BLaER1 treated with 17β-estradiol and CSF1 and Interleukin-3, amounts not matched to agents 10 nM and 100 nM (cell line): ENCODE data around the gene TNNT1.
A peak's percentile ranks its signal among the peaks of the same experiment; 100 is the strongest.
"Not testable (repeated sequence)": the region's sequence is repeated elsewhere in the genome, so short reads cannot be mapped to it uniquely, and the experiment has no call there.

ENCODE experiments used
- H3K27ac ChIP-seq, 11 experiments: shearing (Covaris generic); formaldehyde crosslinking; 2 replicates each; pipeline ENCODE4 v1.8.1; 2022
- H3K27me3 ChIP-seq, 11 experiments: shearing (Covaris generic); formaldehyde crosslinking; 2 replicates each; pipeline ENCODE4 v1.8.1; 2022
- H3K36me3 ChIP-seq, 11 experiments: shearing (Covaris generic); formaldehyde crosslinking; 2 replicates each; pipeline ENCODE4 v1.8.1; 2022
- H3K4me1 ChIP-seq, 10 experiments: shearing (Covaris generic); formaldehyde crosslinking; 2 replicates each; pipeline ENCODE4 v1.8.1; 2022
- H3K4me2 ChIP-seq, 11 experiments: shearing (Covaris generic); formaldehyde crosslinking; 2 replicates each; pipeline ENCODE4 v1.8.1; 2022
- H3K4me3 ChIP-seq, 10 experiments: shearing (Covaris generic); formaldehyde crosslinking; 2 replicates each; pipeline ENCODE4 v1.8.1; 2022
- H3K9ac ChIP-seq, 11 experiments: shearing (Covaris generic); formaldehyde crosslinking; 2 replicates each; pipeline ENCODE4 v1.8.1; 2022
- H3K9me3 ChIP-seq, 11 experiments: shearing (Covaris generic); formaldehyde crosslinking; replicated peaks in 1 of 11; 2 replicates each; pipeline ENCODE4 v1.8.1; 2022
- H4K20me1 ChIP-seq, 11 experiments: shearing (Covaris generic); formaldehyde crosslinking; 2 replicates each; pipeline ENCODE4 v1.8.1; 2022
- Cebpa-rat ChIP-seq, 11 experiments: shearing (Covaris generic); IDR thresholded peaks; 2 replicates each; pipeline ENCODE4 v1.8.1; 2022

TNNT1 gene

GRCh38 chr19:55112777-55113569 is 36.0 kb downstream of the TNNT1 start:
- no peaks in the 10 kb centered on the region for H3K27me3 ChIP-seq
- peak overlapping the region in 5 of 11 experiments; percentile 8 to 34 (median 25); a peak in 3 of 22 replicates for H3K27ac ChIP-seq
- peaks cover 30 to 38% (median 36%) of the 10 kb centered on the region in 10 experiments for H3K4me1 ChIP-seq
- H3K4me2 ChIP-seq: peak overlapping the region; percentile 33 to 99 (median 94); a peak in 21 of 22 replicates
- H3K9ac ChIP-seq: peak overlapping the region in 7 of 11 experiments; percentile 16 to 97 (median 53); a peak in 8 of 22 replicates
- no peak overlapping the region for H3K4me3 ChIP-seq
- H3K9me3 ChIP-seq: no peaks in the 10 kb centered on the region
- peaks cover 77 to 91% (median 88%) of the 10 kb centered on the region in 11 experiments for H4K20me1 ChIP-seq
- no peak for TF ChIP-seq Cebpa-rat (IDR thresholded peaks at IDR 0.05)
- H3K36me3 ChIP-seq: peaks cover 41 to 69% (median 50%) of the 10 kb centered on the region in 11 experiments

- Histone ChIP-seq H3K4me3 (no peak overlapping the region), H4K20me1 (peaks cover 77 to 95% (median 92%) of the 10 kb centered on the region in 11 experiments)
Observed at GRCh38 chr19:55112246-55112776, 36.7 kb downstream of the TNNT1 start.

GRCh38 chr19:55111238-55111831 is 37.7 kb downstream of the TNNT1 start:
- no peak for TF ChIP-seq Cebpa-rat (IDR thresholded peaks at IDR 0.05)
- H3K27me3 ChIP-seq: no peaks in the 10 kb centered on the region
- H3K9ac ChIP-seq: no peak overlapping the region
- H3K4me2 ChIP-seq: no peak overlapping the region
- H3K36me3 ChIP-seq: peaks cover 53 to 82% (median 63%) of the 10 kb centered on the region in 11 experiments
- no peak overlapping the region for H3K27ac ChIP-seq
- no peaks in the 10 kb centered on the region for H3K9me3 ChIP-seq
- H3K4me3 ChIP-seq: no peak overlapping the region
- peaks cover 85 to 98% (median 95%) of the 10 kb centered on the region in 11 experiments for H4K20me1 ChIP-seq
- peaks cover 30 to 37% (median 35%) of the 10 kb centered on the region in 10 experiments for H3K4me1 ChIP-seq

More at GRCh38 chr19:55112246-55112776, 36.7 kb downstream of the TNNT1 start:
- no peaks in the 10 kb centered on the region for H3K27me3 ChIP-seq
- peaks cover 43 to 72% (median 54%) of the 10 kb centered on the region in 11 experiments for H3K36me3 ChIP-seq
- no peaks in the 10 kb centered on the region for H3K9me3 ChIP-seq
- peaks cover 30 to 37% (median 35%) of the 10 kb centered on the region in 10 experiments for H3K4me1 ChIP-seq
- TF ChIP-seq Cebpa-rat (IDR thresholded peaks at IDR 0.05): no peak
- H3K9ac ChIP-seq: no peak overlapping the region
- H3K27ac ChIP-seq: no peak overlapping the region
- peak overlapping the region in 3 of 11 experiments; percentile 94 to 98 (median 95); a peak in 2 of 22 replicates for H3K4me2 ChIP-seq

- no peak overlapping the region for H3K27ac ChIP-seq
- no peaks in the 10 kb centered on the region for H3K27me3 ChIP-seq
- H3K36me3 ChIP-seq: peaks cover 65 to 93% (median 79%) of the 10 kb centered on the region in 11 experiments
- no peak overlapping the region for H3K4me3 ChIP-seq
- peaks cover 79 to 98% (median 95%) of the 10 kb centered on the region in 11 experiments for H4K20me1 ChIP-seq
- peaks cover 17 to 33% (median 22%) of the 10 kb centered on the region in 10 experiments for H3K4me1 ChIP-seq
- no peaks in the 10 kb centered on the region for H3K9me3 ChIP-seq
- no peak for TF ChIP-seq Cebpa-rat (IDR thresholded peaks at IDR 0.05)
- H3K4me2 ChIP-seq: no peak overlapping the region
- no peak overlapping the region for H3K9ac ChIP-seq
Observed at GRCh38 chr19:55109527-55110291, 39.3 kb downstream of the TNNT1 start.

GRCh38 chr19:55107252-55107651 is 41.8 kb downstream of the TNNT1 start:
- H3K4me2 ChIP-seq: not testable (repeated sequence)

GRCh38 chr19:55106591-55106990 is 42.4 kb downstream of the TNNT1 start:
- peaks cover 7 to 13% (median 9%) of the 10 kb centered on the region in 11 experiments for H3K9me3 ChIP-seq
- H3K27ac ChIP-seq: no peak overlapping the region
- no peak for TF ChIP-seq Cebpa-rat (IDR thresholded peaks at IDR 0.05)
- H3K36me3 ChIP-seq: peaks cover 78 to 93% (median 87%) of the 10 kb centered on the region in 11 experiments
- no peak overlapping the region for H3K4me3 ChIP-seq
- H3K9ac ChIP-seq: no peak overlapping the region
- no peaks in the 10 kb centered on the region for H3K27me3 ChIP-seq
- H3K4me2 ChIP-seq: no peak overlapping the region
- H3K4me1 ChIP-seq: peaks cover 0 to 9% (median 0%) of the 10 kb centered on the region in 10 experiments; a peak in 3 of 20 replicates
- peaks cover 53 to 94% (median 86%) of the 10 kb centered on the region in 11 experiments for H4K20me1 ChIP-seq

More at GRCh38 chr19:55107252-55107651, 41.8 kb downstream of the TNNT1 start:
- not testable (repeated sequence) for H3K4me1 ChIP-seq, H3K27me3 ChIP-seq, H3K9ac ChIP-seq, H3K27ac ChIP-seq, H3K4me3 ChIP-seq
- H4K20me1 ChIP-seq: peaks cover 58 to 94% (median 86%) of the 10 kb centered on the region in 11 experiments
- peaks cover 76 to 92% (median 85%) of the 10 kb centered on the region in 11 experiments for H3K36me3 ChIP-seq
- H3K9me3 ChIP-seq: peaks cover 7 to 13% (median 9%) of the 10 kb centered on the region in 11 experiments

- no peak overlapping the region for H3K4me3 ChIP-seq
- no peak overlapping the region for H3K4me2 ChIP-seq
- H3K4me1 ChIP-seq: peaks cover 0 to 10% (median 4%) of the 10 kb centered on the region in 10 experiments; a peak in 7 of 20 replicates
- TF ChIP-seq Cebpa-rat (IDR thresholded peaks at IDR 0.05): no peak
- H3K27me3 ChIP-seq: no peaks in the 10 kb centered on the region
- H3K9me3 ChIP-seq: peaks cover 7 to 13% (median 9%) of the 10 kb centered on the region in 11 experiments
- H3K27ac ChIP-seq: no peak overlapping the region
- no peak overlapping the region for H3K9ac ChIP-seq
- peaks cover 81 to 96% (median 91%) of the 10 kb centered on the region in 11 experiments for H3K36me3 ChIP-seq
- peaks cover 43 to 95% (median 88%) of the 10 kb centered on the region in 11 experiments for H4K20me1 ChIP-seq
Observed at GRCh38 chr19:55105237-55105636, 43.8 kb downstream of the TNNT1 start.

- no peak overlapping the region for H3K4me3 ChIP-seq
- no peaks in the 10 kb centered on the region for H3K27me3 ChIP-seq
- H3K36me3 ChIP-seq: peaks cover 80 to 96% (median 90%) of the 10 kb centered on the region in 11 experiments
- no peak overlapping the region for H3K27ac ChIP-seq
- TF ChIP-seq Cebpa-rat (IDR thresholded peaks at IDR 0.05): no peak
- H3K9ac ChIP-seq: no peak overlapping the region
- no peak overlapping the region for H3K4me2 ChIP-seq
- H3K4me1 ChIP-seq: peaks cover 10 to 31% (median 21%) of the 10 kb centered on the region in 10 experiments
- H3K9me3 ChIP-seq: peaks cover 7 to 13% (median 9%) of the 10 kb centered on the region in 11 experiments
- H4K20me1 ChIP-seq: peaks cover 42 to 95% (median 88%) of the 10 kb centered on the region in 11 experiments; a peak in 21 of 22 replicates
Observed at GRCh38 chr19:55103190-55103589, 45.8 kb downstream of the TNNT1 start.
